ENCODE results near the gene TTC28. TPM values are rescaled to one million over a fixed set of nuclear protein-coding genes. Genes with fewer than 3 reads are reported as not detected.

Gene TTC28
- total RNA-seq, 1 donor = 19.7 TPM

DNA sequence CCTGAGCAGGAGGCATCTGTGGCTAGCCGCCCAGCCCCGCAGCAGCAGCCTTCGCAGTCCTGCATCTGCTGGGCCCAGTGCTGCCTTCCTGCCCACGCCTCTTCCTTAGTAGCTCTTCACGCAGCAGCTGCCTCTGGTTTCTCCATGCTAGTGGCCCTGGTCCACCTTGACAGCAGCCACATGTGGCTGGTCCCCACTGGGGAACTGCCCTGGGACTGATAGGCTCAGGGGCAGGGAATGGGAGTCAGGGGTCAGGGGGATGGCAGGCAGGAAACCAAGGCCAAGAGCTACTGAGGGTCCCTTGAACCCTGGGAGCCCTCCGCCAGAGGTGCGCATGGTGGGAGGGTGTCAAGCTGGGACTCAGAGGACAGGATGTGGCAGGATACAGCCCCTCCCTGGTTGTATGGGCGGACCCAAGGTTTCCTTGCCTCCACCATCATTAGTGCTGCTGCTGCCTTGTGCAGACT, 661.1 kb downstream of the TTC28 start:
- no peak for DNase-seq (ENCODE audit: low read depth in 2 of 3, low spot score in 2 of 3)

DNA sequence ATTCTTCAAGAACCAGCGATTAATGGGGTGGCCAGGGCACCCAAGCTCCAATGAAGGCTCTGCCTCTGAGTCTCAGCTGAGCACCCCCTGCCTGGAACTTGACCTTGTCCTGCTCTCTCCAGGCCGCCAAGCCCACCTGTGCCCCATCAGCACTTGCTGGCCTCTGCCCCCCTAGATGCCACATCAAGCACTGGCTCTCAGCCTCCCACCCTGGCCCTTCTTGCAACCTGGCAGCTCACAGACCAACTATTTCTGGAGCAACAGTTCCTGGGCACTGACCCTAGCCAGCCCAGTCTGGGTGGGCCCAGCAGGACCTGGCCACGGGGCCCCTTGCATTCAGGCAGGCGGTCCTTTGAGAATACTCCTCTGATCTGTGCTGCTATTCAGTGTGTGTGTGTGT, 661.8 kb downstream of the TTC28 start:
- no peak for DNase-seq (ENCODE audit: low read depth in 2 of 3, low spot score in 2 of 3)

GRCh38 chr22:28017558-28017820, 662.2 kb downstream of the TTC28 start:
- no peak for DNase-seq (ENCODE audit: low read depth in 2 of 3, low spot score in 2 of 3)

GRCh38 chr22:28016781-28017557, 662.7 kb downstream of the TTC28 start:
- no peak for DNase-seq (ENCODE audit: low read depth in 2 of 3, low spot score in 2 of 3)

GRCh38 chr22:28015676-28016601, 663.7 kb downstream of the TTC28 start:
- DNase-seq (ENCODE audit: low read depth in 2 of 3, low spot score in 2 of 3) = no peak

DNA sequence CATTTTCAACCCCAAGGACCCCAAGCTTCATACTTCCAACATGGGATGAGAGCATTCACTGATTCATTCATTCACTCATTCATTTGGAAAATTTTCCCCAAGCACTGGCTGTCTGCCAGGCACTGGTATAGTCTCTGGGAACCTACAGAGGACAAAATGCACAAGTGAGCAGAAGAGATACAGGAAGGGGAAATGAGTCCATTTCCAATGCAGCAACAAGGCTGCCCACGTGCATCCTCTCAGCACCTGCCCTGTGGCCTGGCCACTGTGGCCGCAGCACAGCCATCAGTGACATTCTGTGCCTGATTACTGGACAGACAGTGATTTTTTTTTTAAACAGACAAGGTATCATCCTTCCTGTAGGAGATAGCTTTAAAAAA, 664.6 kb downstream of the TTC28 start:
- DNase-seq (ENCODE audit: low read depth in 2 of 3, low spot score in 2 of 3) = no peak

DNA sequence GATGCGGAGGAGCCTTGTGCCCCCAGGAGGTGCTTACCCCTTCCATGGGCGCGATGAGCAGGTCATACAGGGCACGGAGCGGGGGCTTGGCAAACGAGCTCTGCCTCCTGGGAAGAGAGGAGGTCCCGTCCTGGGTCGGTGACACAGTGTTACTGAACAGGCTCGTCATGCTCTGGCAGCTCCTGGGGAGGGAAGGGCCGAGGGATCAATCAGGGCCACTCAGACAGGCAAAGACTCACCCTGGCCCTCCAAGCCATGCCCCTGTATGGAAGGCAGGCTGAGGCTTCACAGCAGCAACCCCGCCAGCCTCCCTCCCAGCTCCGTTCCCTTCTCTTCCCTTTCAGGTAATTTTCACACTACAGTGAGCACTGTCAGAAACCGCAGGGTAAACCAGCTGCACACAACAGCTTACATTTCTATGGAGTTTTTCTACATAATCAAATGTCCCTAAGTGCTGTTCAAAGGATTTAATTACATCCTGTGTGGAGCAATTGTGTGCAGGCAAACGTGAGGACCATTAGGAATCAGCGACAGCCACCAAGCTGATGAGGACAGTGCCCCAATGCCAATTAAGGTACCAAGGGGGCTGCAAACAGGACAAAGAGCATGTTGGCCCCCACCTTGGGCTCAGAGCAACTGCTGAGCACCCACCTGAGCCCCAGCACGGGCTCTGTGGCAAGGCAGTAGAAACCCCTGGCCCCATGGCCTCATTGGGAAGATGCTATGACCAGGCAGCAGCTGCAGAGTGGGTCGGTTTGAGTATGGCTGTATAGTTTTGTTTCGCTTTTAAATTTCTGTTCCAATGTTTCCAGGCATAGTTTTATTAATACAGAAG, 665.2 kb downstream of the TTC28 start:
- no peak for DNase-seq (ENCODE audit: low read depth in 2 of 3, low spot score in 2 of 3)

- no peak for DNase-seq (ENCODE audit: low read depth in 2 of 3, low spot score in 2 of 3)
Measured at GRCh38 chr22:28013611-28014010, 666.0 kb downstream of the TTC28 start.

DNA sequence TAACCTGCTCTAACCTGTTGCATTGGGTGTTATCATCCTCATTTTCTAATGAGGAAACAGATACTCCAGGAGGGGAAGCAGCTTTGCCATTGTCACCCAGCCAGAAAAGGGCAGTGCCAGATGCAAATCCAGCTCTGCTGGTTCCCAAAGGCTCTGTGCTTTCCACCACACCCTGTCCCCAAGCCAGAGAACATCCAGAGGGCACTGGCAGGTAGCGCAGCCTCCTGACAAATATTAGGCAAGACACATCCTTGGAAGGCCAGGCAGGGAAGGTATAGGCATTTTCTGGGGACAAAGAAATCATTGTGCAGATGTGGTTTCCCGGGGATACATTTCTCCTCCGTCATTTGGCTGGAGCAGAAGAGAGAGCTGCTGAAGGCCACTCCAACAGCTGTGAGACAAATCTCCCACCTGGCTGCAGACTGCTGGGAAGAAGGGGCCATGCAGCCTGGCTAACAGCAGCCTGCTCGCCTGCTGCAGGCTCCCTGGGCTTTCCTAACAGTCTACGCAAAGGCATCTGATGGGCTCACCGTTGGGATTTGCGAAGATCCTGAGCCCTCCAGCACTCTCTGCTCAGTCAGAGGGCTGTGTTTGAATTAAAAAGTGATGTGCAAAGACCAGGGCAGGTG, 666.7 kb downstream of the TTC28 start:
- no peak for DNase-seq (ENCODE audit: low read depth in 2 of 3, low spot score in 2 of 3)

GRCh38 chr22:28009272-28009827, 670.3 kb downstream of the TTC28 start:
- peak; percentile 40 to 79 (median 61) for DNase-seq (ENCODE audit: low read depth in 2 of 3, low spot score in 2 of 3)

DNA sequence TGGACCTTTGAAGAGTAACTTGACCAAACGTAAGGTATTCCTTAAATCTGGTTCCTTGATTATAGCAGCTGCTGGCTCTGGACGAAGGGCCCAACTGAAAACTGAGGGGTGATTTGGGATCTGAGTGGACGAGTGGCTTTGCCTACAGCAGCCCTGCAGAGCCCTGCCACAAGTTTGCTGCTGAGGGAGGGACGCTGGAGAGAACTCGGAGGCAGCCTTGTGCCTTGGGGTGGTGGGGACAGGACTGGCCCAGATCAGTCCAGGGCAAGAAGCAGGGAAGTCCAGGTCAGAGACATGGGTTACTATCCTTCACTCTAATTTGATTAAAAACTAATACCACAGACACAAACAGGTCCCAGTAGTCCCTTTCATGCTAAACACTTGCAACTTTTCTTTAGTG, 671.0 kb downstream of the TTC28 start:
- DNase-seq (ENCODE audit: low read depth in 2 of 3, low spot score in 2 of 3) = no peak

DNA sequence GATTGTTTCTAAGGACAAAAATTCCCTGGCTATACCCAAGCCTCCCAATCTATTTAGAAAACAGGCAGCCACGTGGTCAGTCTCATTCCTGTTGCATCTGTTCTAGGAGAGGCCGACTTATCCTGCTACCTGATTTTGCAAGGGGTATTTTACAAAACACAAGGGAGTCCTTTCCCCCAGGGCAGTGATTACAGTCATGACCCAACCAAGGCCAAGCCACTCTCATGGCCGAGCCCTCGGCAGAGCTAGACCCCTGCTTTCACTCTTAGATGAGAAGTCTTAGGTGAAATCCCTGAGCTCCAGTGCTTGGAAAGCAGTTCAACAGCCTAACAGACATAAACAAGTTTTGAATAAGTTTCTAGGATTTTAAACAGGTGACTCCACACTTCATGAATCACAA, 671.6 kb downstream of the TTC28 start:
- no peak for DNase-seq (ENCODE audit: low read depth in 2 of 3, low spot score in 2 of 3)

- no peak for DNase-seq (ENCODE audit: low read depth in 2 of 3, low spot score in 2 of 3)
Measured at GRCh38 chr22:28006271-28006670, 673.4 kb downstream of the TTC28 start.

GRCh38 chr22:28005513-28005912, 674.1 kb downstream of the TTC28 start:
- DNase-seq (ENCODE audit: low read depth in 2 of 3, low spot score in 2 of 3) = no peak

- no peak for DNase-seq (ENCODE audit: low read depth in 2 of 3, low spot score in 2 of 3)
Measured at GRCh38 chr22:28004021-28004420, 675.6 kb downstream of the TTC28 start.

DNA sequence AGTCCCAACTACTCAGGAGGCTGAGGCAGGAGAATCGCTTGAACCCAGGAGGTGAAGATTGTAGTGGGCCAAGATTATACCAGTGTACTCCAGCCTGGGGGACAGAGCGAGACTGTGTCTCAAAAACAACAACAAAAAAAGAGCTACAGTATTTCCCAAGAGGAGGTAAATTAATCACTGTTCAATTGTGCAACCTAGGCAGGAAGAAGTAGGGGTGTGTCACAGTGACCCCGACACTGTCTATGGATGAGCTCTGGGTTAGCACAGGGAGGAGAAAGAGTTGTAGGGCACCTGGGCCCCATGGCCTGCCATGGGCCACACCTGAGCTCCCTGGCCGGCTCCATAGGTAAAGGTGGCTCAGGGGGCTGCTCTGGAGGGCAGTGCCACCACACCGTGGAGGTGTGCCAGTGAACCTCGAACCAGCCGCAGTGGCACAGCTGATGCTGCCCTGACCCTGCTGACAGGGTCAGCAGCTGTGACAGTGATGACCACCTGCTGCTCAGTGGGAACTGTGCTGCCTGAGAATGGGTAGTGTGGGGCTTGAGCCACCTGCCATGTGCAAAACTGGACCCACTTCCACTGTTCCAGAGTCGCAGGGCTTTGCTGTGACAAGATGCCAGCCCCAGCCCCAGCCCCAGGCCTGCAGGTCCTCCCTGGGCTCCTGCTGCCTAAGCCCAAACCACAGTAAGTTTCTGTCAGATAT, 676.6 kb downstream of the TTC28 start:
- no peak for DNase-seq (ENCODE audit: low read depth in 2 of 3, low spot score in 2 of 3)

- DNase-seq (ENCODE audit: low read depth in 2 of 3, low spot score in 2 of 3) = no peak
Measured at GRCh38 chr22:28002181-28002700, 677.4 kb downstream of the TTC28 start.

DNA sequence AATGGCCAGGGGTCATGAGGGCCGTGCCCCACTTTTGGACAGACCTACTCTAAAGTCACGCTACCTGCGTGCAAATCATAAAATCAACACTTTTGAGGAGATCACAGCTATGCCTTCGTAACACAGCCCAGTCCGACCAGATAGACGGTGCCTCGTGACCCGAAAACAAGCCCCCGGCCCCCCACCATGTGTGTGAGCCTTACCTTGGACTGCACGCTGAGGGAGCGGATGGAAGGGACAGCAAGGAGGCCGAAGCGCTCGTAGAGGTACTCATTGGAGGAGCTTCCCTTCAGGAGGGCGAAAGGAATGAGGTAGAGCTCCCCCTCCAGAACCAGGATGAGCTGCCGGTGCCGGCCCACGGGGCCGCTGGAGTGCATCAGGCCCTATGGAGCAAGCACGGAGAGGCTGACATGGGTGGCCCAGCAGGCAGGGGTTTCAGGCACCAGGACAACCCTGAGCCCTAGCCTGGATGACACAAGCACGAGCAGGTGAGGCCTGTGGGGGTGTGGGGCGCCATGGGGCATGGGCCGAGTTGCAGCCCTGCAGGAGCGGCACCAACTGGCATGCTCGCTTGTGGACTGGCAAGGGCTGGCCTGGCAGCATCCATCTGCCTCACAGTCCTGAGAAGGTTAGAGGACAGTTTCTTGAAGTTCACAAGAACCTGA, 678.3 kb downstream of the TTC28 start:
- DNase-seq (ENCODE audit: low read depth in 2 of 3, low spot score in 2 of 3) = no peak

GRCh38 chr22:28000361-28000760, 679.3 kb downstream of the TTC28 start:
- DNase-seq (ENCODE audit: low read depth in 2 of 3, low spot score in 2 of 3) = no peak

All from hematopoietic multipotent progenitor cell (in vitro differentiated cells).